D721Med (cell line): ENCODE results near the gene SMIM33.
A peak's percentile ranks its signal among the peaks of the same experiment; 100 is the strongest.
"Not testable (repeated sequence)": the region's sequence is repeated elsewhere in the genome, so short reads cannot be mapped to it uniquely, and the experiment has no call there.

Experiments
- DNase-seq: peaks from one replicate; pipeline ENCODE4 v3.0.0; 2011; ENCODE audit warnings: low spot score; ENCODE audit not compliant: insufficient read length
- FAIRE-seq: peaks from 2 replicates; lab custom pipeline; 2011; peaks lifted over from hg19 to GRCh38; lab: Jason Lieb, UNC
- CTCF ChIP-seq: IDR thresholded peaks from 2 replicates; pipeline ENCODE4 v1.5.1; 2012; ENCODE audit warnings: mild to moderate bottlenecking, control low read depth; ENCODE audit not compliant: insufficient read depth; ENCODE audit errors: missing control alignments

The SMIM33 gene

GRCh38 chr5:139513434-139513833 is 42.6 kb downstream of the SMIM33 start:
- not testable (repeated sequence) for FAIRE-seq
- peak; percentile 72 for TF ChIP-seq CTCF
- peak; percentile 49 for DNase-seq

- no peak for TF ChIP-seq CTCF
- DNase-seq (no peak), FAIRE-seq (no peak)
Observed at GRCh38 chr5:139513852-139514485, 43.2 kb downstream of the SMIM33 start.

GRCh38 chr5:139514486-139514856 is 43.7 kb downstream of the SMIM33 start:
- DNase-seq = no peak
- no peak for FAIRE-seq

GRCh38 chr5:139517683-139518564 is 47.1 kb downstream of the SMIM33 start:
- peak; percentile 79 for TF ChIP-seq CTCF
- no peak for FAIRE-seq
- peak; percentile 89 for DNase-seq

More at GRCh38 chr5:139514486-139514856, 43.7 kb downstream of the SMIM33 start:
- no peak for TF ChIP-seq CTCF
